ENCODE data around the gene PTRHD1. TPM values are rescaled to one million over a fixed set of nuclear protein-coding genes. Genes with fewer than 3 reads are reported as not detected.

PTRHD1 gene
- polyA plus RNA-seq, 1 of the 3 experiments (the other 2 are of a cell fraction), result 74.4 TPM

DNA sequence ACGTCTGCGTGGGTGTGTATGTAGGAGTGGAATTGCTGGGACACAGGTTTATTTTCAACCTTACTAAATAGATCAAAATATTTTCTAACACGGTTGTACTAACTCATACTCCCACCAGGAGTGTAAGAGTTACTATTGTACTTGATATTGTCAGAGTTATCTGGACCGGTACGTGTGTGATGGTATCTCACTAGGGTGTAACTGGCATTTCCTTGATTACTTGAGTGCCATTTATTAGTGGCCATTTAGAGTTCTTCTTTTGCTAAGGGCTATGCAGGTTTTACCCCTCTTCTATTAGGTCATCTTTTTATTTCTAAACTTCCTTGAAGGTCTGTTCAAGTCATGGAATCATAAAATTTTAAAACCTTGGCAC, 33.6 kb upstream of the PTRHD1 start (continued):
- TF ChIP-seq PBX3 (IDR thresholded peaks at IDR 0.05) (no peak), TAF1 (IDR thresholded peaks at IDR 0.05; ENCODE audit: borderline replicate concordance, low read depth, low read length) (no peak), USF2 (IDR thresholded peaks at IDR 0.05; ENCODE audit: borderline replicate concordance, low read depth, low read length) (no peak), EP300 (IDR thresholded peaks at IDR 0.05; ENCODE audit: borderline replicate concordance in 1 of 2, low read depth in 1 of 2, low read length in 1 of 2) (no peak)

DNA sequence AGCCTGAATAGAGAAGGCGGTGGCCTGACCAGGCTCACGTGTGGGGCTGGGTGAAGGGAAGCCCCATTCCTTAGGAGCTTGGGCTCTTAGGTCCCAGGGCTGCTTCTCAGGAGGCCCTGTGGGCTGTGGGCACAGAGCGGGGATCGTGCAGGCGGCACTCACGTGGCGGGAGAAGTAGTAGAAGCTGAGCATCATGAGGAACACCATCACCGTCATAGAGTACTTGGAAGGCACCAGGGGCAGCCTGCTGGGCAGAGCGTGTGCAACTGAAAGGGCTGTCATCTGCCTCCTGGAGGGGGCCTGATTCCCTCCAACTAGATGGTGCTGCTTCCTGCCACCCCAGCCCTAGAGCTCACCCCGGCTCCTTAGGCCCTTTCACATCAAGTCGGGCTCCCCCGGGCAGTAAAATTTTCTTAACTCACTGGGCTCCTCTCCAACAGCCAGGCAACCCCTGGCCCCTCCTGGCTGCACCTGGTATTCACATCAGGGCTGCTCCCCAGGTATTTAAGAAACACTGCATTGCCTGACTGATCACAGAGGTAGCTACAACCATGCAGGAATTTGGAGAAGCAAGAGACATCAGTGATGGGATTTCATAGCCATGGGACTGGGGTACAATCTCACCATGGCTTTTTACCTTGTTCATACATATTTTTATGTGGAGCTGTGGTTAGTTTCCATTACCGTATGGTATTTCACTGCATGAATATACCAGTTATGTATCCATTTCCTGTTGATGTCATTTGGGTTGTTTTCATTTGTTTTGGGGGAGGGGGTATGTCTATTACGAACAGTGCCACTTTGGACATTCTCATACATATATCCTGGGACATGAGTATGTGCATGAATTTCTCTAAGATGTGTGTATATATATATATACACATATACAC, 32.9 kb upstream of the PTRHD1 start:
- Histone ChIP-seq H2AFZ (ENCODE audit: low read depth) (no peak overlapping the region), H3K4me1 (ENCODE audit: control insufficient read depth in 1 of 2, insufficient read depth in 2 of 2, low read depth in 1 of 2, low read length in 1 of 2) (peaks cover 7 to 11% of the 10 kb centered on the region in 2 experiments; a peak in 1 of 4 replicates), H3K79me2 (ENCODE audit: insufficient read depth) (no peaks in the 10 kb centered on the region), H3K27me3 (ENCODE audit: insufficient read depth) (no peaks in the 10 kb centered on the region), H3K4me3 (ENCODE audit: low read depth in 2 of 2, low read length in 1 of 2) (no peak overlapping the region), H3K4me2 (no peak overlapping the region), H3K9me2 (no peaks in the 10 kb centered on the region), H3F3A (replicated peaks; ENCODE audit: insufficient read depth) (peaks cover 12% of the 10 kb centered on the region), H3K27ac (ENCODE audit: low read depth in 2 of 2, low read length in 1 of 2) (no peak overlapping the region), H4K20me1 (ENCODE audit: insufficient read depth) (no peaks in the 10 kb centered on the region), H3K9me3 (no peaks in the 10 kb centered on the region), H3K36me3 (replicated peaks in 1 of 2; ENCODE audit: control insufficient read depth in 1 of 2, insufficient read depth in 2 of 2, low read length in 1 of 2) (peaks cover 9 to 18% of the 10 kb centered on the region in 2 experiments), H3K9ac (no peak overlapping the region)
- WGBS (ENCODE audit: low lambda C conversion rate), result 89% methylated on average over 13 of the region's 14 CpGs
- TF ChIP-seq SIN3A (IDR thresholded peaks at IDR 0.05; ENCODE audit: borderline replicate concordance, low read depth, low read length), result no peak
- TF ChIP-seq YY1 (IDR thresholded peaks at IDR 0.05; ENCODE audit: low read depth), result no peak
- TF ChIP-seq RCOR1 (IDR thresholded peaks at IDR 0.05; ENCODE audit: low read length), result no peak
- no peak for TF ChIP-seq RAD21 (IDR thresholded peaks at IDR 0.05; ENCODE audit: low read length)
- TF ChIP-seq, protein P1, sequence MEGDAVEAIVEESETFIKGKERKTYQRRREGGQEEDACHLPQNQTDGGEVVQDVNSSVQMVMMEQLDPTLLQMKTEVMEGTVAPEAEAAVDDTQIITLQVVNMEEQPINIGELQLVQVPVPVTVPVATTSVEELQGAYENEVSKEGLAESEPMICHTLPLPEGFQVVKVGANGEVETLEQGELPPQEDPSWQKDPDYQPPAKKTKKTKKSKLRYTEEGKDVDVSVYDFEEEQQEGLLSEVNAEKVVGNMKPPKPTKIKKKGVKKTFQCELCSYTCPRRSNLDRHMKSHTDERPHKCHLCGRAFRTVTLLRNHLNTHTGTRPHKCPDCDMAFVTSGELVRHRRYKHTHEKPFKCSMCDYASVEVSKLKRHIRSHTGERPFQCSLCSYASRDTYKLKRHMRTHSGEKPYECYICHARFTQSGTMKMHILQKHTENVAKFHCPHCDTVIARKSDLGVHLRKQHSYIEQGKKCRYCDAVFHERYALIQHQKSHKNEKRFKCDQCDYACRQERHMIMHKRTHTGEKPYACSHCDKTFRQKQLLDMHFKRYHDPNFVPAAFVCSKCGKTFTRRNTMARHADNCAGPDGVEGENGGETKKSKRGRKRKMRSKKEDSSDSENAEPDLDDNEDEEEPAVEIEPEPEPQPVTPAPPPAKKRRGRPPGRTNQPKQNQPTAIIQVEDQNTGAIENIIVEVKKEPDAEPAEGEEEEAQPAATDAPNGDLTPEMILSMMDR (IDR thresholded peaks at IDR 0.05), result no peak
- no peak for TF ChIP-seq RXRA (IDR thresholded peaks at IDR 0.05; ENCODE audit: borderline replicate concordance, low read depth)
- TF ChIP-seq JUND (IDR thresholded peaks at IDR 0.05), result no peak
- no peak for TF ChIP-seq NFIC (IDR thresholded peaks at IDR 0.05; ENCODE audit: borderline replicate concordance)
- TF ChIP-seq, protein P2, sequence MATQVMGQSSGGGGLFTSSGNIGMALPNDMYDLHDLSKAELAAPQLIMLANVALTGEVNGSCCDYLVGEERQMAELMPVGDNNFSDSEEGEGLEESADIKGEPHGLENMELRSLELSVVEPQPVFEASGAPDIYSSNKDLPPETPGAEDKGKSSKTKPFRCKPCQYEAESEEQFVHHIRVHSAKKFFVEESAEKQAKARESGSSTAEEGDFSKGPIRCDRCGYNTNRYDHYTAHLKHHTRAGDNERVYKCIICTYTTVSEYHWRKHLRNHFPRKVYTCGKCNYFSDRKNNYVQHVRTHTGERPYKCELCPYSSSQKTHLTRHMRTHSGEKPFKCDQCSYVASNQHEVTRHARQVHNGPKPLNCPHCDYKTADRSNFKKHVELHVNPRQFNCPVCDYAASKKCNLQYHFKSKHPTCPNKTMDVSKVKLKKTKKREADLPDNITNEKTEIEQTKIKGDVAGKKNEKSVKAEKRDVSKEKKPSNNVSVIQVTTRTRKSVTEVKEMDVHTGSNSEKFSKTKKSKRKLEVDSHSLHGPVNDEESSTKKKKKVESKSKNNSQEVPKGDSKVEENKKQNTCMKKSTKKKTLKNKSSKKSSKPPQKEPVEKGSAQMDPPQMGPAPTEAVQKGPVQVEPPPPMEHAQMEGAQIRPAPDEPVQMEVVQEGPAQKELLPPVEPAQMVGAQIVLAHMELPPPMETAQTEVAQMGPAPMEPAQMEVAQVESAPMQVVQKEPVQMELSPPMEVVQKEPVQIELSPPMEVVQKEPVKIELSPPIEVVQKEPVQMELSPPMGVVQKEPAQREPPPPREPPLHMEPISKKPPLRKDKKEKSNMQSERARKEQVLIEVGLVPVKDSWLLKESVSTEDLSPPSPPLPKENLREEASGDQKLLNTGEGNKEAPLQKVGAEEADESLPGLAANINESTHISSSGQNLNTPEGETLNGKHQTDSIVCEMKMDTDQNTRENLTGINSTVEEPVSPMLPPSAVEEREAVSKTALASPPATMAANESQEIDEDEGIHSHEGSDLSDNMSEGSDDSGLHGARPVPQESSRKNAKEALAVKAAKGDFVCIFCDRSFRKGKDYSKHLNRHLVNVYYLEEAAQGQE (IDR thresholded peaks at IDR 0.05; ENCODE audit: low read depth, low read length), result no peak
- no peak for TF ChIP-seq USF2 (IDR thresholded peaks at IDR 0.05; ENCODE audit: borderline replicate concordance, low read depth, low read length)
- TF ChIP-seq FOXJ3 (CRISPR knock-in tag; IDR thresholded peaks at IDR 0.05), result no peak
- DNase-seq, result peak; percentile 23
- POLR2A ChIA-PET, result no interaction called here
- CTCF ChIA-PET, result interaction anchor here (0.7 to 16.7 kb wide), 15 partner anchors 11 to 742 kb away, joined by 3 to 269 read pairs (median 9); partner anchors contain the start of genes CENPO, NCOA1, PTRHD1 and TP53I3
